Immature natural killer cell (primary cell): ENCODE measurements around the gene SYNC. TPM values are rescaled to one million over a fixed set of nuclear protein-coding genes. Genes with fewer than 3 reads are reported as not detected.

ENCODE experiments used
- DNase-seq, 3 donors: peaks; one replicate each; pipeline ENCODE4 v3.0.0; 2022; ENCODE audit warnings: mixed read lengths in 1 of 3
- H3K27ac Mint-ChIP-seq, 6 donors: one replicate each; pipeline ENCODE4 v1.8.0; 2020; ENCODE audit warnings: mixed read lengths in 6 of 6, mild to moderate bottlenecking in 5 of 6, inconsistent platforms in 4 of 6, moderate library complexity in 3 of 6
- H3K27me3 Mint-ChIP-seq, 3 donors: one replicate each; pipeline ENCODE4 v1.8.0; 2020 to 2021; ENCODE audit warnings: low read depth in 3 of 3, mild to moderate bottlenecking in 3 of 3, mixed read lengths in 3 of 3, moderate library complexity in 3 of 3, inconsistent platforms in 1 of 3
- H3K36me3 Mint-ChIP-seq, 3 donors: one replicate each; pipeline ENCODE4 v1.8.0; 2020; ENCODE audit warnings: mixed read lengths in 3 of 3, inconsistent platforms in 2 of 3, mild to moderate bottlenecking in 2 of 3
- H3K4me1 Mint-ChIP-seq, 2 donors: one replicate each; pipeline ENCODE4 v1.8.0; 2020; ENCODE audit warnings: inconsistent platforms in 2 of 2, mild to moderate bottlenecking in 2 of 2, mixed read lengths in 2 of 2, moderate library complexity in 1 of 2
- H3K4me3 Mint-ChIP-seq, 5 donors: one replicate each; pipeline ENCODE4 v1.8.0; 2020; ENCODE audit warnings: mild to moderate bottlenecking in 5 of 5, mixed read lengths in 5 of 5, inconsistent platforms in 3 of 5, moderate library complexity in 3 of 5
- H3K9me3 Mint-ChIP-seq, 6 donors: one replicate each; pipeline ENCODE4 v1.8.0; 2020; ENCODE audit warnings: mild to moderate bottlenecking in 6 of 6, mixed read lengths in 6 of 6, inconsistent platforms in 4 of 6, moderate library complexity in 3 of 6
- polyA plus RNA-seq, 3 donors: library from polyadenylated mRNA; unstranded; fragments of 300-500 nt; fragmentation: Illumina TruSeq; gene quantifications; one replicate each; pipeline ENCODE4 v1.2.3, GENCODE V29; 2021

Gene SYNC
- polyA plus RNA-seq: not detected

GRCh38 chr1:32702599-32703478 lies at the start of gene SYNC:
TSS of gene SYNC (minus strand) at chr1:32702770. CDS start at chr1:32702660, 110 bp downstream.
- Mint-ChIP-seq H3K36me3 (peaks cover 0 to 4% (median 0%) of the 10 kb centered on the region in 3 donors), H3K9me3 (no peaks in the 10 kb centered on the region), H3K4me3 (peak within 1 kb of the TSS; percentile 66 to 74 (median 70)), H3K27me3 (peaks cover 4 to 35% (median 5%) of the 10 kb centered on the region in 3 donors), H3K4me1 (peaks cover 12 to 14% of the 10 kb centered on the region in 2 donors), H3K27ac (peak within 1 kb of the TSS in 1 of 6 donors; percentile 29)
- DNase-seq: no peak

DNA sequence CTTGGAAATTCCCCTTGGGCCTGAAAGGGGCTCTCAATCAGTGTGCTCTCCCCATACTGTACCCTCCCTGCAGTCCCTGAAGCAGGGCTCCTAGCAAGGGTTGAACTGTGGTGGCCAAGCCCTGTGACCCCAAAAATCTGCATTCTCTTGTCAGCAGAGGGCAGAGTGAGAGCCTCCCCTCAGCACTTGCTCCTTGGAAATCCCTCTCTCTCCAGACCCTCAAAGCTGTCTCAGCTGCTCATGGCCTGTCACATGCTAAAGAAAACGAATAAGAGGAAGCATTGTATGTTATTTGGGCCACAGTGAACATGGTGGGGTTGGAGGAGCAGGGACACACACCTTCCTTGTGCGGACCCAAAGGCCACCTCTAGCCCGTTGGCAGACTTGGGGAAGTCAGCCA lies 47.2 kb upstream of the SYNC start:
- H3K36me3 Mint-ChIP-seq: no peaks in the 10 kb centered on the region
- H3K9me3 Mint-ChIP-seq: no peaks in the 10 kb centered on the region
- no peak overlapping the region for H3K27ac Mint-ChIP-seq
- peaks cover 2 to 6% (median 3%) of the 10 kb centered on the region in 3 donors for H3K27me3 Mint-ChIP-seq
- H3K4me3 Mint-ChIP-seq: no peak overlapping the region
- peaks cover 14 to 19% of the 10 kb centered on the region in 2 donors for H3K4me1 Mint-ChIP-seq
- no peak for DNase-seq

- Mint-ChIP-seq H3K27ac (no peak overlapping the region), H3K36me3 (no peaks in the 10 kb centered on the region), H3K4me1 (peaks cover 11 to 15% of the 10 kb centered on the region in 2 donors), H3K27me3 (peaks cover 2 to 6% (median 2%) of the 10 kb centered on the region in 3 donors), H3K4me3 (no peak overlapping the region), H3K9me3 (no peaks in the 10 kb centered on the region)
- DNase-seq: no peak
These were observed 46.8 kb upstream of the SYNC start for GRCh38 chr1:32749332-32749731.

DNA sequence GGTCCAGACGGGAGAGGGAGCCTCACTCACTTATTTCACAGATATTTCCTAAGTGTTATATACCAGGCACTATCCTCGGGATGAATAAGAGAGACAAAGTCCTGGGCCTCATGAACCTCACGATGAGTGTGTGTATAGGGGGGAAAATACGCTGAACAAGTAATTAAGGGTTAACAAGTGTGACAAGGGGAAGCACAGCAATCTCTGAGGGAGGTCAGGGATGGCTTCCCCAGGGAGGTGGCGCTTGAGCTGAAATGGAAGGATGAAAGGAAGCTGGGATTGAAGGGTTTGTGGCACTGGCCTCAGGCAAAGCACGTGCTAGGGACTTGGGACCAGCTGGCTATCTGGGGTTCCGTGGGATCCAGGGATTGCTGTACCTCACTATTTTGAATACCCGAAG lies 46.4 kb upstream of the SYNC start:
- Mint-ChIP-seq H3K27me3 (peaks cover 0 to 6% (median 2%) of the 10 kb centered on the region in 3 donors), H3K4me3 (no peak overlapping the region), H3K9me3 (no peaks in the 10 kb centered on the region), H3K27ac (no peak overlapping the region), H3K36me3 (no peaks in the 10 kb centered on the region), H3K4me1 (peaks cover 9 to 12% of the 10 kb centered on the region in 2 donors)
- DNase-seq: no peak

GRCh38 chr1:32748348-32748747 lies 45.8 kb upstream of the SYNC start:
- Mint-ChIP-seq H3K9me3 (no peaks in the 10 kb centered on the region), H3K27me3 (peaks cover 0 to 6% (median 2%) of the 10 kb centered on the region in 3 donors), H3K27ac (no peak overlapping the region), H3K4me1 (peaks cover 6 to 9% of the 10 kb centered on the region in 2 donors), H3K4me3 (no peak overlapping the region), H3K36me3 (no peaks in the 10 kb centered on the region)
- DNase-seq: no peak

DNA sequence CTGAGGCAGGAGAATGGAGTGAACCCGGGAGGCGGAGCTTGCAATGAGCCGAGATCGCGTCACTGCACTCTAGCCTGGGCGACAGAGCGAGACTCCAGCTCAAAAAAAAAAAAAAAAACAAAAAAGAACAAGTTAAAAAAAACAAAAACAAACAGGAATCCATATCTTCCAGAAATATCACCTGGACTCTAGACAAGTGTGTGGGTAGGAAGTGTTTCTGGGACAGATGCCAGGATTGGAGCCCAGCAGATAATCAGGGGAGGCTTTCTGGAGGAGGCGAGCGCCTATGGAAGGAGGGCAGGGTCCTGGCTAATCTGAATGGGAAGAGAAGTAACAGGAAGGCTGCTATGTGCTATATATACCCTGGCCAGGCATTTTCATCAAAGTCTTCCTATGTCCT lies 43.6 kb upstream of the SYNC start:
- Mint-ChIP-seq H3K4me1 (peaks cover 0 to 2% of the 10 kb centered on the region in 2 donors), H3K27ac (no peak overlapping the region), H3K9me3 (no peaks in the 10 kb centered on the region), H3K36me3 (no peaks in the 10 kb centered on the region), H3K27me3 (peaks cover 0 to 2% (median 0%) of the 10 kb centered on the region in 3 donors), H3K4me3 (no peak overlapping the region)
- DNase-seq: no peak

DNA sequence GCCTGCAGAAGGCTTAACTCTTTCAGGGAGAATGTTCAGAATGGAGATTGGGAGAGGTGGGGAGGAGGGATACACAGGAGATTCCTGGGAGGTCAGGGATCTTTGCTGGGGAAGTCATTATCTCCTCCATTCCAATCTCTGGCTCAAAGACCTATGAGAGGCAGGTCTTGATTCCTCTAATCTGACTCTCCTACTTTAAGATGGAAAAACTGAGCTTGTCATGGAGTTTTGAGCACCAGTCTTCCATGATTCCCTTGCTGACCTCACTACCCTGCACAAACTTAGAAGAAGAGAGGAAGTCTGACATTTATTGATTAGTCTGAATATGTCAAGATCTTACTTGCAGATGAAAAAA lies 41.5 kb upstream of the SYNC start:
- Mint-ChIP-seq H3K4me3 (peak overlapping the region in 2 of 5 donors; percentile 25 to 58), H3K27ac (no peak overlapping the region), H3K4me1 (peaks cover 0 to 7% of the 10 kb centered on the region in 2 donors), H3K27me3 (peaks cover 0 to 2% (median 0%) of the 10 kb centered on the region in 3 donors), H3K9me3 (no peaks in the 10 kb centered on the region), H3K36me3 (no peaks in the 10 kb centered on the region)
- DNase-seq: no peak

GRCh38 chr1:32743380-32744070 lies 41.0 kb upstream of the SYNC start:
- Mint-ChIP-seq H3K4me1 (peaks cover 0 to 7% of the 10 kb centered on the region in 2 donors), H3K36me3 (no peaks in the 10 kb centered on the region), H3K27ac (no peak overlapping the region), H3K4me3 (peak overlapping the region in 4 of 5 donors; percentile 25 to 67 (median 62)), H3K9me3 (no peaks in the 10 kb centered on the region), H3K27me3 (peaks cover 0 to 2% (median 0%) of the 10 kb centered on the region in 3 donors)
- DNase-seq: no peak

DNA sequence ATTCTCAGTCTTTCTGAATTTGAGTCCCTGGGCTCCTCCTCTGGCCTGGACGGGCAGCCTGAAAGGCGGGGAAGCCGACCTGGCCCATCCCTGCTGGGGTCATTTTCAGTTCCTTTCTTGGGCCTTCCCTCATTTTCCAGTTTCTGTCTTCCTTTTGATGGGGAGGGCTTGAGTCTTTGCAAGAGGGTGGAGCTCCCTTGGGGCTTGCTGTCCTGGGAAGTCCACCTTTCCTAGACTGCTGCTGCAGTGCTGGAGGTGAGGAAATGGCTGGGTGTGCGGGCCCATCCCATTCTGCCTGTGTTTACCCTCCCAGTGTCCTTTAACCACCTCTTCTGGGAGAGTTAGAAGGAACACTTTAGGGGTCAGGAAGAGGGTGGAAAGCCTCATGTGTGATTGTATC lies 40.4 kb upstream of the SYNC start:
- H3K4me3 Mint-ChIP-seq: peak overlapping the region; percentile 62 to 67 (median 64)
- H3K9me3 Mint-ChIP-seq: no peaks in the 10 kb centered on the region
- H3K27ac Mint-ChIP-seq: peak overlapping the region in 1 of 6 donors; percentile 45
- H3K36me3 Mint-ChIP-seq: no peaks in the 10 kb centered on the region
- peaks cover 0 to 7% of the 10 kb centered on the region in 2 donors for H3K4me1 Mint-ChIP-seq
- DNase-seq: no peak
- H3K27me3 Mint-ChIP-seq: peaks cover 0 to 2% (median 0%) of the 10 kb centered on the region in 3 donors

- peaks cover 0 to 7% of the 10 kb centered on the region in 2 donors for H3K4me1 Mint-ChIP-seq
- peaks cover 0 to 2% (median 1%) of the 10 kb centered on the region in 3 donors for H3K27me3 Mint-ChIP-seq
- H3K36me3 Mint-ChIP-seq: no peaks in the 10 kb centered on the region
- no peak overlapping the region for H3K27ac Mint-ChIP-seq
- no peak for DNase-seq
- peak overlapping the region; percentile 62 to 67 (median 64) for H3K4me3 Mint-ChIP-seq
- no peaks in the 10 kb centered on the region for H3K9me3 Mint-ChIP-seq
These were observed 39.8 kb upstream of the SYNC start for GRCh38 chr1:32742199-32742947.

DNA sequence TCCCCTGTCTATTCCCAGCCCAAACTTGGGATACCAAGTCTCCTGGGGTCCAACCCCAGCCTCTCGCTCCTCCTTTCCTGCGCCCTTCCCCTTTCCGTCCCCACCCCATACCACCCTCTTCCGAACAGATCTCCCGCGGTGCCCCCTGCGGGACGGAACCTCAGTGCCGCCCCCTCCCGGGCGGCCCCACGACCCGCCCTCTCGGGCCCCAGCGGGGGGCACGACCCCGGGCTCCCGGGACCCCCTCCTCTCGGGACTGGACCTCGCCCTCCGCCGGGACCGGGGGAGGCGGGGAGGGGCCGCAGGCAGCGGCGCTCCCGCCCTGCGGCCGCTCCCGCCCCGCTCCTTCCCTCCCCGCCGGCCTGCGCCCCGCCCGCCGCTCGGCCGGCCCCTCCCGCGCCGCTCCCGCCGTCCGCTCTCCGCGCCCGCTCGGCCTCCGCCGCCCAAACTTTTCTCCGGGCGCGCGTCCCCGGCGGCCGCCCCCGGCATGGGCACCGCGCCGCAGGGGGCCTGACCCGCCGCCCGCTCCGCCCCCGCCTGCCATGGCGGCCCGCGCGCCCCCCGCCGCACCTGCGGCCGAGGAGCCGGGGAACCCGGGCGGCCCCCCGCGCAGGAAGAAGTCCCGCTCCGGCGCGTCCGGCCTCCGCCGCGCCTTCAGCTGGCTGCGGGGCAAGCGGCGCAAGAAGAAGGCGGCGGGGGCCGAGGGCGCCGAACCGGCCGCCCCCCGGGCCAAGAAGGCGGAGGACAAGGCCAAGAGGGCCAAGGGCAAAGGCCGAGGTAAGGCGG lies 39.0 kb upstream of the SYNC start:
- H3K27ac Mint-ChIP-seq: no peak overlapping the region
- no peaks in the 10 kb centered on the region for H3K36me3 Mint-ChIP-seq
- no peaks in the 10 kb centered on the region for H3K9me3 Mint-ChIP-seq
- peak in 2 of 3 donors; percentile 10 to 17 for DNase-seq
- peaks cover 0 to 7% of the 10 kb centered on the region in 2 donors for H3K4me1 Mint-ChIP-seq
- H3K4me3 Mint-ChIP-seq: peak overlapping the region; percentile 71 to 84 (median 77)
- peaks cover 0 to 3% (median 0%) of the 10 kb centered on the region in 3 donors for H3K27me3 Mint-ChIP-seq

- Mint-ChIP-seq H3K27me3 (peaks cover 0 to 4% (median 0%) of the 10 kb centered on the region in 3 donors), H3K27ac (no peak overlapping the region), H3K9me3 (no peaks in the 10 kb centered on the region), H3K36me3 (no peaks in the 10 kb centered on the region), H3K4me1 (peaks cover 0 to 7% of the 10 kb centered on the region in 2 donors), H3K4me3 (peak overlapping the region; percentile 71 to 84 (median 77))
- DNase-seq: no peak
These were observed 38.5 kb upstream of the SYNC start for GRCh38 chr1:32741059-32741412.
